Progenitor cell of endocrine pancreas (in vitro differentiated cells): ENCODE data around the gene C19orf18. TPM values are rescaled to one million over a fixed set of nuclear protein-coding genes. Genes with fewer than 3 reads are reported as not detected.

Source experiments
- DNase-seq: peaks from one replicate; pipeline ENCODE4 v3.0.0; 2021; ENCODE audit warnings: low spot score; ENCODE audit not compliant: unreplicated experiment
- H3K27ac Mint-ChIP-seq: 2 replicates; pipeline ENCODE4 v1.8.0; 2021; ENCODE audit warnings: mild to moderate bottlenecking, moderate library complexity, mixed read lengths
- H3K27me3 Mint-ChIP-seq: 2 replicates; pipeline ENCODE4 v1.8.0; 2021; ENCODE audit warnings: mixed read lengths
- H3K36me3 Mint-ChIP-seq: 2 replicates; pipeline ENCODE4 v1.8.0; 2022; ENCODE audit warnings: mixed read lengths; ENCODE audit not compliant: insufficient read depth
- H3K4me1 Mint-ChIP-seq: 2 replicates; pipeline ENCODE4 v1.8.0; 2021; ENCODE audit warnings: low read depth, mixed read lengths
- H3K4me3 Mint-ChIP-seq: 2 replicates; pipeline ENCODE4 v1.8.0; 2021; ENCODE audit warnings: low read depth, mild to moderate bottlenecking, moderate library complexity, mixed read lengths
- H3K9me3 Mint-ChIP-seq: 2 replicates; pipeline ENCODE4 v1.8.0; 2021; ENCODE audit warnings: low read depth, mixed read lengths
- total RNA-seq: library from RNA; stranded (reverse); gene quantifications from 2 replicates; pipeline ENCODE4 v1.2.1, GENCODE V29; 2021
- TF ChIP-seq, protein P1 (sequence below): fragments of 200-600 bp; sonication (generic); IDR thresholded peaks from one replicate; pipeline ENCODE4 v1.5.0; 2021; ENCODE audit warnings: antibody characterized with exemption, mild to moderate bottlenecking; ENCODE audit not compliant: unreplicated experiment

C19orf18 gene
- total RNA-seq, 1 donor from 2014 or later: 1.8 TPM

DNA sequence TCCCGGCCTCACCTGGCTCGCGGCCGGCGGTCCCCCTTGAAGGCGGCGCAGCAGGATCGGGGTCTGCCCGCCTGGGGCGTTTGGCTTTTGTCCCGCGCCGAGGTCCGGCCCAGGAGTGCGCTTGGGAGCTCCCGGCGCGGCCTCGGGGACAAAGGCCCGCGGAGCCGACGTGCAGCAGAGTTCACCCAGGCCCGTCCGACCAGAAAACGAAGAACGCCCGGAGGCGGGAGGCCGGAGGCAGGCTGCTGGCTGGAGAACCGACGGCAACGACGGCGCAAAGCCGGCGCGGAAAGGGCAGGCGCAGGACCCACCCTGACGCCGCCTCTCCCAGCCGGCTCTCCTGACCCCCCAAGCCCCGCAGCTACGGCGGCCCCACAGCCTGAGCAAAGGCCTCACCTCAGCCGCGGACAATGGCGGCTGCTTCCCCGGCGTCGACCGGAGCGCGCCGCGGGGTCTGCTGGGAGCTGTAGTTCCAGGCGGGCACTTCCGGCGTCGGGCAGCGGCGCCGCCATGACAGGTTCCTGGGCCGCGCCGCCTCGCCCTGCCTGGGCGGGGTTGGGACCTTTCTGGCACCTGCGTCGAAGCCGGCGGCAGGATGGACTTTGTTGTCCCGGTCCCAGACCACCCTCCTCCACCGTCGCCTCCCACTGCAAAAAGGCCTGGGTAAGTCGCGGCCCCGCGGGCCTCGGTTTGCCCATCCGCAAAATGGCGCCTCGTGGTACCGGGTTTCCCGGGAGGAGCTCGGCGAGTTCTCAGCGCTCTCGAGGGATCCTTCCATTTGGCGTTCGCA, 28.2 kb upstream of the C19orf18 start, which contains the start of gene ZNF606:
Gene ZNF606 (minus strand): TSS at position 437 of the 790 bp plus-strand sequence. CDS start 1,501 bp downstream, outside the sequence.
- H3K9me3 Mint-ChIP-seq: peaks cover 60% of the 10 kb centered on the region

DNA sequence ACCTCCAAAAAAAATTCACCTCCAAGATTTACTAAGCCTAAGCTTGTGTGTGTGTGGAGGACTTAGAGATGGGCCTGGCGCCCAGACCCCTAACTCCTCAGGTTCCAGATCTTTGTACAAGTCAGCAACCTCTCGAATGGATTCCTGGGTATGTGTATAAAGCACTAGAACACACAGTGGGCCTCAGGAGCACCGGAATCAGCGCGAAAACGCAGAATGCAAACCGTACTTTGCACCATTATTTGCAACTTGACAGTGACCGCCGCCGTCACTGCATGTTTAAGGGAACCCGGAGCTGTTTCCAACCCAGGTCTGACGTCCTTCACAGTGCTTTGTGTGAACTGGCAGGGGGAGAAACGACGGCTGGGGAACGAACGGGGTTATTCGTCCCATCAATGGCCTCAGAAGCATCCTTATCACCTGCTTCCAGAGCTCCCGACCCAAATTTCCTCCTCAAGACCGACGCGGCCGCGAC, 27.6 kb upstream of the C19orf18 start:
- peak overlapping the region; percentile 87 for H3K4me3 Mint-ChIP-seq

More for the DNA sequence above, 28.2 kb upstream of the C19orf18 start, which contains the start of gene ZNF606:
- Mint-ChIP-seq H3K4me3 (peak within 1 kb of the TSS; percentile 87), H3K36me3 (peaks cover 90% of the 10 kb centered on the region), H3K27ac (peak within 1 kb of the TSS; percentile 97), H3K4me1 (peaks cover 8% of the 10 kb centered on the region), H3K27me3 (no peaks in the 10 kb centered on the region)
- DNase-seq: peak; percentile 71
- TF ChIP-seq, protein P1, sequence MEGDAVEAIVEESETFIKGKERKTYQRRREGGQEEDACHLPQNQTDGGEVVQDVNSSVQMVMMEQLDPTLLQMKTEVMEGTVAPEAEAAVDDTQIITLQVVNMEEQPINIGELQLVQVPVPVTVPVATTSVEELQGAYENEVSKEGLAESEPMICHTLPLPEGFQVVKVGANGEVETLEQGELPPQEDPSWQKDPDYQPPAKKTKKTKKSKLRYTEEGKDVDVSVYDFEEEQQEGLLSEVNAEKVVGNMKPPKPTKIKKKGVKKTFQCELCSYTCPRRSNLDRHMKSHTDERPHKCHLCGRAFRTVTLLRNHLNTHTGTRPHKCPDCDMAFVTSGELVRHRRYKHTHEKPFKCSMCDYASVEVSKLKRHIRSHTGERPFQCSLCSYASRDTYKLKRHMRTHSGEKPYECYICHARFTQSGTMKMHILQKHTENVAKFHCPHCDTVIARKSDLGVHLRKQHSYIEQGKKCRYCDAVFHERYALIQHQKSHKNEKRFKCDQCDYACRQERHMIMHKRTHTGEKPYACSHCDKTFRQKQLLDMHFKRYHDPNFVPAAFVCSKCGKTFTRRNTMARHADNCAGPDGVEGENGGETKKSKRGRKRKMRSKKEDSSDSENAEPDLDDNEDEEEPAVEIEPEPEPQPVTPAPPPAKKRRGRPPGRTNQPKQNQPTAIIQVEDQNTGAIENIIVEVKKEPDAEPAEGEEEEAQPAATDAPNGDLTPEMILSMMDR: no peak

DNA sequence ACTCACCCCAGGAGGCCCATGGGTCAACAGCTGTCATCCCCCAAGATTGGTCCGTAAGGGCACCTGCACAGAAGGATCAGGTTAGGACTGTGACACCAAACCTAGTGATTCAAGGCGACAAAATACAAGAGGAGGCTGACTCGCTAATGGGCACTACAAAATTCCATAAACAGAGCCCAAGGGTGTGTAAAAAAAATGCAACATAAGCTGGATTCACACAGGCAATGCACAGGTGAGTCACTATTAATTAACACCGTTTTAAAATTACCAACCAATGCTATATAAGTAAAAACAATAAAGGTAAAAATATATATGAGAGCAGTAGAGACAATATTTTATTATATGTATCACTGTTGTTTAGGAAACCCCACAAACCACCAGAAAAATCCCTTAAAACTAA, 26.3 kb upstream of the C19orf18 start:
- DNase-seq: no peak
- H3K4me3 Mint-ChIP-seq: peak overlapping the region; percentile 87
- H3K27me3 Mint-ChIP-seq: no peaks in the 10 kb centered on the region
- TF ChIP-seq, protein P1: no peak
- peaks cover 8% of the 10 kb centered on the region for H3K4me1 Mint-ChIP-seq
- H3K9me3 Mint-ChIP-seq: peaks cover 59% of the 10 kb centered on the region
- peaks cover 90% of the 10 kb centered on the region for H3K36me3 Mint-ChIP-seq
- H3K27ac Mint-ChIP-seq: peak overlapping the region; percentile 64

More for the DNA sequence above, 27.6 kb upstream of the C19orf18 start:
- TF ChIP-seq, protein P1: no peak
- H3K36me3 Mint-ChIP-seq: peaks cover 90% of the 10 kb centered on the region
- H3K9me3 Mint-ChIP-seq: peaks cover 59% of the 10 kb centered on the region
- H3K27me3 Mint-ChIP-seq: no peaks in the 10 kb centered on the region
- no peak for DNase-seq
- peaks cover 8% of the 10 kb centered on the region for H3K4me1 Mint-ChIP-seq
- peak overlapping the region; percentile 97 for H3K27ac Mint-ChIP-seq

DNA sequence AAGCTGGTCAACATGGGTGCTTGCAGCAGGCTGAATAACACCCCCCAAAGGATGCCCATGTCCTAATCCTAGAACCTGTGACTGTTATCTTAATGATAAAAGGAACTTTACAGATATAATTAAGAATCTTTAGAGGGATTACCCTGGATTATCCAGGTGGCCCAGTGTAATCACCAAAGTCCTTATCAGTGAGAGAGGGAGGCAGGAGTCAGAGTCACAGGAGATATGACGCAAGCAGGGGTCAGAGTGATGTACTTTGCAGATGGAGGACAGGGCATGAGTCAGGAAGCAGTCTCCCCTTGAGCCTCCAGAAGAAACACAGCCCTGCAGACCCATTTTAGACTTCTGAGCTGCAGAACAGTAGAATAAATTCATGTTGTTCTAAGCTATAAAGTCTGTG, 18.5 kb upstream of the C19orf18 start:
- Mint-ChIP-seq H3K9me3 (peaks cover 64% of the 10 kb centered on the region), H3K36me3 (peaks cover 87% of the 10 kb centered on the region), H3K27ac (no peak overlapping the region), H3K27me3 (no peaks in the 10 kb centered on the region), H3K4me1 (no peaks in the 10 kb centered on the region), H3K4me3 (no peak overlapping the region)
- DNase-seq: no peak
- TF ChIP-seq, protein P1: no peak

DNA sequence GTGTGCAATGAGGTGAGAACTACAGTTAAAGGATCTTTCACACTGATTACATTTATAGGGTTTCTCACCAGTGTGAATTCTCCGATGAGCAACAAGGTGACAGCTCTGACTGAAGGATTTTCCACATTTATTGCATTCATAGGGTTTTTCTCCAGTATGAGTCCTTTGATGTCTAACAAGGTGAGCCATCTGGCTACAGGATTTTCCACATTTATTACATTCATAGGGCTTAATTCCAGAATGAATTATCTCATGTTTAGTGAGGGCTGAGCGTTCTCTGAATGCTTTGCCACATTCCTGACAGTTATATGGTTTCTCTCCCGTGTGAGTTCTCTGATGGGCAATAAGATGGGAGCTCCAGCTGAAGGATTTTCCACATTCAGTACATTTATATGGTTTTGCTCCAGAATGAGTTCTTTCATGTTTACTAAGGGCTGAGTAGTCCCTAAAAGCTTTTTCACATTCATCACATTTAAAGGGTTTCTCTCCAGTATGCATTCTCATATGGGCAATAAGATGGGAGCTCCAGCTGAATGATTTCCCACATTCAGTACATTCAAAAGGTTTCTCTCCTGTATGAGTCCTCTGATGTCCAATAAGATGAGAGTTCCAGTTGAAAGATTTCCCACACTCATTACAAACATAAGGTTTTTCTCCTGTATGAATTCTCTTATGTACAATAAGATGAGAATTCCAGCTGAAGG, 4.4 kb upstream of the C19orf18 start:
- Mint-ChIP-seq H3K36me3 (peaks cover 96% of the 10 kb centered on the region), H3K27me3 (no peaks in the 10 kb centered on the region), H3K27ac (peak overlapping the region; percentile 74), H3K9me3 (peaks cover 80% of the 10 kb centered on the region), H3K4me1 (no peaks in the 10 kb centered on the region), H3K4me3 (no peak overlapping the region)
- TF ChIP-seq, protein P1: no peak
- DNase-seq: no peak
